Peyer's patch (tissue), 4 donors: ENCODE measurements around the gene RAMP2. TPM values are rescaled to one million over a fixed set of nuclear protein-coding genes. Genes with fewer than 3 reads are reported as not detected.

ENCODE experiments used
- DNase-seq, 3 donors: peaks; one replicate each; pipeline ENCODE4 v3.0.0-alpha.2; 2017 to 2019
- H3K27ac ChIP-seq, 4 donors: fragments of 200-600 bp; sonication (generic); one replicate each; pipeline ENCODE4 v1.5.1; 2016 to 2019
- H3K27me3 ChIP-seq, 2 donors: fragments of 200-600 bp; sonication (generic); one replicate each; pipeline ENCODE4 v1.5.1; 2019
- H3K36me3 ChIP-seq, 3 donors: fragments of 200-600 bp; sonication (generic); one replicate each; pipeline ENCODE4 v1.5.1; 2016 to 2019
- H3K4me1 ChIP-seq, 4 donors: fragments of 200-600 bp; sonication (generic); one replicate each; pipeline ENCODE4 v1.5.1; 2016 to 2019
- H3K4me3 ChIP-seq, 4 donors: fragments of 200-600 bp; sonication (generic); 1 replicate in 3 of 4; 2 replicates in 1 of 4; pipeline ENCODE4 v1.5.1; 2016 to 2019; ENCODE audit warnings: mild to moderate bottlenecking in 1 of 4
- H3K9me3 ChIP-seq, 4 donors: fragments of 200-600 bp; sonication (generic); one replicate each; pipeline ENCODE4 v1.5.1; 2016 to 2019; ENCODE audit warnings: mild to moderate bottlenecking in 1 of 4
- POLR2A ChIP-seq, 2 donors: fragments of 450-650 bp; IDR thresholded peaks; one replicate each; pipeline ENCODE4 v1.5.1; 2017; ENCODE audit warnings: antibody characterized with exemption in 2 of 2, mild to moderate bottlenecking in 2 of 2, moderate library complexity in 2 of 2
- total RNA-seq, 4 donors: library from RNA; depleted of rRNA; stranded (reverse); fragments of >200 nt; gene quantifications; one replicate each; pipeline ENCODE4 v1.1.0, GENCODE V29; 2016
- TF ChIP-seq, protein P1 (sequence below), 6 experiments: fragments of 450-650 bp in 4 of 6; fragments of 200-600 bp in 2 of 6; sonication (generic) in 1 of 6; IDR thresholded peaks; one replicate each; pipeline ENCODE4 v1.5.1; 2017 to 2019; ENCODE audit warnings: antibody characterized with exemption in 6 of 6, mild to moderate bottlenecking in 3 of 6, moderate library complexity in 1 of 6

Gene RAMP2
- total RNA-seq, 4 donors from 2014 or later = 2.3 to 9.9 (median 4.3) TPM

- no peak for DNase-seq
- no peak overlapping the region for H3K27ac ChIP-seq
- peaks cover 0 to 14% of the 10 kb centered on the region in 2 donors for H3K27me3 ChIP-seq
- H3K9me3 ChIP-seq = no peaks in the 10 kb centered on the region
- H3K4me3 ChIP-seq = no peak overlapping the region
- TF ChIP-seq, protein P1, sequence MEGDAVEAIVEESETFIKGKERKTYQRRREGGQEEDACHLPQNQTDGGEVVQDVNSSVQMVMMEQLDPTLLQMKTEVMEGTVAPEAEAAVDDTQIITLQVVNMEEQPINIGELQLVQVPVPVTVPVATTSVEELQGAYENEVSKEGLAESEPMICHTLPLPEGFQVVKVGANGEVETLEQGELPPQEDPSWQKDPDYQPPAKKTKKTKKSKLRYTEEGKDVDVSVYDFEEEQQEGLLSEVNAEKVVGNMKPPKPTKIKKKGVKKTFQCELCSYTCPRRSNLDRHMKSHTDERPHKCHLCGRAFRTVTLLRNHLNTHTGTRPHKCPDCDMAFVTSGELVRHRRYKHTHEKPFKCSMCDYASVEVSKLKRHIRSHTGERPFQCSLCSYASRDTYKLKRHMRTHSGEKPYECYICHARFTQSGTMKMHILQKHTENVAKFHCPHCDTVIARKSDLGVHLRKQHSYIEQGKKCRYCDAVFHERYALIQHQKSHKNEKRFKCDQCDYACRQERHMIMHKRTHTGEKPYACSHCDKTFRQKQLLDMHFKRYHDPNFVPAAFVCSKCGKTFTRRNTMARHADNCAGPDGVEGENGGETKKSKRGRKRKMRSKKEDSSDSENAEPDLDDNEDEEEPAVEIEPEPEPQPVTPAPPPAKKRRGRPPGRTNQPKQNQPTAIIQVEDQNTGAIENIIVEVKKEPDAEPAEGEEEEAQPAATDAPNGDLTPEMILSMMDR (IDR thresholded peaks at IDR 0.05) = no peak
- no peak for TF ChIP-seq POLR2A (IDR thresholded peaks at IDR 0.05)
- H3K36me3 ChIP-seq = peaks cover 0 to 16% (median 0%) of the 10 kb centered on the region in 3 donors
- peaks cover 0 to 26% (median 4%) of the 10 kb centered on the region in 4 donors for H3K4me1 ChIP-seq
These were observed 22.2 kb downstream of the RAMP2 start for GRCh38 chr17:42783062-42783790.

DNA sequence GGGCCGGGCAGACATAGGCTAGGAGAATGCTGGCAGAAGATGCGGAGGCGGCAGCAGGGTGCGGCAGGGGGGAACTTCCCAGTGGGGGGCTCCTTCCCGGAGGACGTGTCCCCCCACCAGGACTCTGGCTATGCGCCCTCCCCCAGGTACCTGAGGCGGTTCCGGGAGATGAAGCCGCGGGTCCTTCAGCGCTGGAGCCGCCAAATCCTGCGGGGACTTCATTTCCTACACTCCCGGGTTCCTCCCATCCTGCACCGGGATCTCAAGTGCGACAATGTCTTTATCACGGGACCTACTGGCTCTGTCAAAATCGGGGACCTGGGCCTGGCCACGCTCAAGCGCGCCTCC, 22.7 kb downstream of the RAMP2 start:
- H3K4me1 ChIP-seq = peaks cover 0 to 26% (median 4%) of the 10 kb centered on the region in 4 donors
- TF ChIP-seq, protein P1 (IDR thresholded peaks at IDR 0.05) = no peak
- no peak for TF ChIP-seq POLR2A (IDR thresholded peaks at IDR 0.05)
- peaks cover 0 to 10% (median 0%) of the 10 kb centered on the region in 3 donors for H3K36me3 ChIP-seq
- no peak overlapping the region for H3K27ac ChIP-seq
- DNase-seq = peak in 1 of 3 donors; percentile 28
- H3K4me3 ChIP-seq = no peak overlapping the region
- peaks cover 0 to 14% of the 10 kb centered on the region in 2 donors for H3K27me3 ChIP-seq
- no peaks in the 10 kb centered on the region for H3K9me3 ChIP-seq

DNA sequence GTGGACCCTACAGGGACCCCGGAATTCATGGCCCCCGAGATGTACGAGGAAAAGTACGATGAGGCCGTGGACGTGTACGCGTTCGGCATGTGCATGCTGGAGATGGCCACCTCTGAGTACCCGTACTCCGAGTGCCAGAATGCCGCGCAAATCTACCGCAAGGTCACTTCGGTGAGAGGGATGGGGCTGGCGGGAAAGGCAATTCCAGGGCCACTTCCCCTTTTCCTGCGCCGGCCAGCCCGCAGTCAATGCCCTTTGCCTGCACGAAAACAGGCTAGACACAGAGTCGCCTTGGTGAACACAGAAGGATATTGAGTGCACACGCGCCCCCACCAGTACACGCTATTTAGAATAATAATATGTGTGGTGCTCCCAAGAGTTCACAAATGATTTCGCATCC, 23.4 kb downstream of the RAMP2 start:
- Histone ChIP-seq H3K36me3 (peaks cover 0 to 4% (median 0%) of the 10 kb centered on the region in 3 donors), H3K4me1 (peaks cover 0 to 26% (median 4%) of the 10 kb centered on the region in 4 donors), H3K4me3 (no peak overlapping the region), H3K9me3 (no peaks in the 10 kb centered on the region), H3K27ac (no peak overlapping the region), H3K27me3 (peaks cover 0 to 14% of the 10 kb centered on the region in 2 donors)
- TF ChIP-seq, protein P1 (IDR thresholded peaks at IDR 0.05) = no peak
- no peak for TF ChIP-seq POLR2A (IDR thresholded peaks at IDR 0.05)
- peak in 1 of 3 donors; percentile 38 for DNase-seq

- Histone ChIP-seq H3K27ac (no peak overlapping the region), H3K4me1 (peaks cover 0 to 20% (median 4%) of the 10 kb centered on the region in 4 donors), H3K4me3 (no peak overlapping the region), H3K9me3 (no peaks in the 10 kb centered on the region), H3K36me3 (no peaks in the 10 kb centered on the region), H3K27me3 (peaks cover 0 to 14% of the 10 kb centered on the region in 2 donors)
- TF ChIP-seq POLR2A (IDR thresholded peaks at IDR 0.05) = no peak
- TF ChIP-seq, protein P1 (IDR thresholded peaks at IDR 0.05) = no peak
- peak in 1 of 3 donors; percentile 46 for DNase-seq
These were observed 24.0 kb downstream of the RAMP2 start for GRCh38 chr17:42784811-42785592.

DNA sequence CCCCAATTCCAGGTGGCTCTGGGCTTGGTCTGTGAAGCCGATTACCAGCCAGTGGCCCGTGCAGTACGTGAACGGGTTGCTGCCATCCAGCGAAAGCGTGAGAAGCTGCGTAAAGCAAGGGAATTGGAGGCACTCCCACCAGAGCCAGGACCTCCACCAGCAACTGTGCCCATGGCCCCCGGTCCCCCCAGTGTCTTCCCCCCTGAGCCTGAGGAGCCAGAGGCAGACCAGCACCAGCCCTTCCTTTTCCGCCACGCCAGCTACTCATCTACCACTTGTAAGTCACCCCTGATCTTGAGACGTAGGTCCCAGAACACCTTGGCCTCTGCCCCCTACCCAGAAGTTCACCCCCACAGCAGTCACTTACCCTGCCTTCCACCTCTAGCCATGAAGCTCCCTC, 26.2 kb downstream of the RAMP2 start:
- TF ChIP-seq, protein P1 (IDR thresholded peaks at IDR 0.05) = no peak
- TF ChIP-seq POLR2A (IDR thresholded peaks at IDR 0.05) = no peak
- H3K27ac ChIP-seq = no peak overlapping the region
- H3K4me1 ChIP-seq = peaks cover 0 to 7% (median 0%) of the 10 kb centered on the region in 4 donors
- peaks cover 0 to 9% of the 10 kb centered on the region in 2 donors for H3K27me3 ChIP-seq
- no peak overlapping the region for H3K4me3 ChIP-seq
- DNase-seq = peak in 1 of 3 donors; percentile 25
- no peaks in the 10 kb centered on the region for H3K9me3 ChIP-seq
- H3K36me3 ChIP-seq = no peaks in the 10 kb centered on the region
